PC-9 (cell line): ENCODE data around the gene PLPPR1. TPM values are rescaled to one million over a fixed set of nuclear protein-coding genes. Genes with fewer than 3 reads are reported as not detected.

ENCODE experiments used
- BruUV-seq: library from RNA; stranded (reverse); fragments of 400-500 nt; replicated peaks from 2 replicates; lab custom pipeline; 2021; lab: Mats Ljungman, UMichigan
- CTCF ChIA-PET: fragments of 300-600 bp; sonication (Branson Sonifier 250); formaldehyde crosslinking; loops from one replicate; lab custom pipeline; 2022; ENCODE audit warnings: antibody characterized with exemption; lab: Charles Lee
- POLR2A ChIA-PET: fragments of 300-600 bp; sonication (Branson Sonifier 250); formaldehyde crosslinking; loops from one replicate; lab custom pipeline; 2022; ENCODE audit warnings: antibody characterized with exemption; ENCODE audit not compliant: unreplicated experiment; lab: Charles Lee
- DNase-seq, 2 experiments: peaks; one replicate each; pipeline versions ENCODE4 v3.0.0 to v3.0.0-alpha.2; 2015 to 2022; ENCODE audit warnings: mixed read lengths in 1 of 2
- H2AFZ ChIP-seq: fragments of 200-600 bp; sonication (generic); 2 replicates; pipeline ENCODE4 v1.8.1; 2017; ENCODE audit warnings: antibody characterized with exemption
- H3F3A ChIP-seq: fragments of 200-600 bp; sonication (generic); 2 replicates; pipeline ENCODE4 v1.8.1; 2017; ENCODE audit warnings: antibody characterized with exemption, mild to moderate bottlenecking, low read depth; ENCODE audit not compliant: insufficient read depth
- H3K27ac ChIP-seq: fragments of 200-600 bp; sonication (generic); 2 replicates; pipeline ENCODE4 v1.6.1; 2016; ENCODE audit warnings: mixed run types
- H3K27me3 ChIP-seq: fragments of 200-600 bp; sonication (generic); 2 replicates; pipeline ENCODE4 v1.6.1; 2016; ENCODE audit warnings: low read depth, mixed run types; ENCODE audit not compliant: insufficient read depth
- H3K36me3 ChIP-seq: fragments of 200-600 bp; sonication (generic); 2 replicates; pipeline ENCODE4 v1.6.1; 2016; ENCODE audit warnings: low read depth, mixed run types
- H3K4me1 ChIP-seq: fragments of 200-600 bp; sonication (generic); replicated peaks from 2 replicates; pipeline ENCODE4 v1.6.1; 2016; ENCODE audit warnings: mixed run types; ENCODE audit not compliant: insufficient read depth
- H3K4me2 ChIP-seq: fragments of 200-600 bp; sonication (generic); 2 replicates; pipeline ENCODE4 v1.6.1; 2017; ENCODE audit warnings: mixed run types
- H3K4me3 ChIP-seq: fragments of 200-600 bp; sonication (generic); 2 replicates; pipeline ENCODE4 v1.6.1; 2016; ENCODE audit warnings: mixed run types
- H3K79me2 ChIP-seq: fragments of 200-600 bp; sonication (generic); 2 replicates; pipeline ENCODE4 v1.6.1; 2017; ENCODE audit warnings: low read depth, mixed run types
- H3K9me2 ChIP-seq: fragments of 200-600 bp; sonication (generic); 2 replicates; pipeline ENCODE4 v1.8.1; 2017; ENCODE audit warnings: mild to moderate bottlenecking; ENCODE audit not compliant: insufficient read depth
- H3K9me3 ChIP-seq: fragments of 200-600 bp; sonication (generic); 2 replicates; pipeline ENCODE4 v1.8.1; 2016; ENCODE audit warnings: low read depth; ENCODE audit not compliant: insufficient read depth
- H4K20me1 ChIP-seq: fragments of 200-600 bp; sonication (generic); 2 replicates; pipeline ENCODE4 v1.8.1; 2017; ENCODE audit not compliant: insufficient read depth
- EZH2 ChIP-seq: fragments of 200-600 bp; sonication (generic); IDR thresholded peaks from 2 replicates; pipeline ENCODE4 v1.8.0; 2017; ENCODE audit warnings: antibody characterized with exemption, low read depth
- intact Hi-C: fragments of 100-400 bp; cut with micrococcal nuclease; formaldehyde crosslinking; loops from one replicate; pipeline ENCODE4 v1.10.0; 2022; ENCODE audit not compliant: unreplicated experiment
- total RNA-seq: library from RNA; stranded (reverse); gene quantifications from 2 replicates; pipeline ENCODE4 v1.2.3, GENCODE V29; 2021
- TF ChIP-seq, protein P1 (sequence below): fragments of 200-600 bp; sonication (generic); conservative IDR thresholded peaks from 2 replicates; pipeline ENCODE4 v1.6.1; 2017; ENCODE audit warnings: mixed run types, antibody characterized with exemption, mild to moderate bottlenecking, moderate library complexity

The PLPPR1 gene
- total RNA-seq, 1 experiment from 2014 or later, result not detected

- TF ChIP-seq, protein P1, sequence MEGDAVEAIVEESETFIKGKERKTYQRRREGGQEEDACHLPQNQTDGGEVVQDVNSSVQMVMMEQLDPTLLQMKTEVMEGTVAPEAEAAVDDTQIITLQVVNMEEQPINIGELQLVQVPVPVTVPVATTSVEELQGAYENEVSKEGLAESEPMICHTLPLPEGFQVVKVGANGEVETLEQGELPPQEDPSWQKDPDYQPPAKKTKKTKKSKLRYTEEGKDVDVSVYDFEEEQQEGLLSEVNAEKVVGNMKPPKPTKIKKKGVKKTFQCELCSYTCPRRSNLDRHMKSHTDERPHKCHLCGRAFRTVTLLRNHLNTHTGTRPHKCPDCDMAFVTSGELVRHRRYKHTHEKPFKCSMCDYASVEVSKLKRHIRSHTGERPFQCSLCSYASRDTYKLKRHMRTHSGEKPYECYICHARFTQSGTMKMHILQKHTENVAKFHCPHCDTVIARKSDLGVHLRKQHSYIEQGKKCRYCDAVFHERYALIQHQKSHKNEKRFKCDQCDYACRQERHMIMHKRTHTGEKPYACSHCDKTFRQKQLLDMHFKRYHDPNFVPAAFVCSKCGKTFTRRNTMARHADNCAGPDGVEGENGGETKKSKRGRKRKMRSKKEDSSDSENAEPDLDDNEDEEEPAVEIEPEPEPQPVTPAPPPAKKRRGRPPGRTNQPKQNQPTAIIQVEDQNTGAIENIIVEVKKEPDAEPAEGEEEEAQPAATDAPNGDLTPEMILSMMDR, result no peak
- no peak for TF ChIP-seq EZH2
- Histone ChIP-seq H3K4me3 (no peak overlapping the region), H3K9me2 (no peaks in the 10 kb centered on the region), H3K4me1 (no peaks in the 10 kb centered on the region), H3K9me3 (no peaks in the 10 kb centered on the region), H2AFZ (no peak overlapping the region), H3K4me2 (no peak overlapping the region), H3K27me3 (no peaks in the 10 kb centered on the region), H4K20me1 (no peaks in the 10 kb centered on the region), H3K79me2 (no peaks in the 10 kb centered on the region), H3F3A (no peaks in the 10 kb centered on the region), H3K36me3 (no peaks in the 10 kb centered on the region), H3K27ac (no peak overlapping the region)
- intact Hi-C loops, result no loop called here
- ChIA-PET CTCF (no interaction called here), POLR2A (no interaction called here)
- DNase-seq, result no peak
- no TSS peak for BruUV-seq
These were observed 198.3 kb downstream of the PLPPR1 start for GRCh38 chr9:101226803-101227202.

- CTCF ChIA-PET, result no interaction called here
These were observed 201.1 kb downstream of the PLPPR1 start for GRCh38 chr9:101229606-101230005.

DNA sequence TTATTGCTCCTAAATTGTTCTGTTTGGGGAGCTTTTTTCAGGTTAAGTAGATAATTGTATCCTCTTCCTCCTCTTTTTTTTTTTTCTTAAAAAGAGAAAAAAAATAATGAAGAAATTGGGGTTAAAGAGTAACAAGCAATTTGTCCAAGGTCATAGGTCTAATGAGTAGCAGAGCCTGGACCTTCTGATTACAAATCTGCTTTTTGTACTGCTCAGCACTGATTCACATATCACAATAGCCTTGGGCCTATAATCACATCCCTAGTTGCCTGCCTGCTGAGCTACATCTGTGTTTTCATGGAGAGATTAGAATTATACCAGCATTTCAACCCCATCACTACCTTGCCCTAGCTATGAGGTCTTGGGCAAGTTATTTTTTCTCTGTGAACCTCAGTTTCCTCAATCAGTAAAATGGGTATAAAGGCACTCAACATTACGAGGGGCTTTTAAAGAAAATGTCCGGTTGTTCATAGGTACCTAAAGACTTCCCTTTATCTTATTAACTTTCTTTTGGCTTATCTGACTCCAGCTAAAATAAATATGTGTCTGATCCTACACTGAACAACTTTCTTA, 204.0 kb downstream of the PLPPR1 start:
- Histone ChIP-seq H3K27ac (no peak overlapping the region), H4K20me1 (no peaks in the 10 kb centered on the region), H3K27me3 (no peaks in the 10 kb centered on the region), H2AFZ (no peak overlapping the region), H3K4me3 (no peak overlapping the region), H3K79me2 (no peaks in the 10 kb centered on the region), H3F3A (no peaks in the 10 kb centered on the region), H3K4me2 (no peak overlapping the region), H3K9me3 (no peaks in the 10 kb centered on the region), H3K4me1 (no peaks in the 10 kb centered on the region), H3K9me2 (no peaks in the 10 kb centered on the region), H3K36me3 (no peaks in the 10 kb centered on the region)
- no peak for DNase-seq
- intact Hi-C loops, result loop anchor here (10.0 kb wide), 1 partner anchor 528 kb away; no protein-coding TSS in a partner anchor
- BruUV-seq, result no TSS peak
- POLR2A ChIA-PET, result no interaction called here
- CTCF ChIA-PET, result interaction anchor here (0.6 kb wide), 1 partner anchor 400 kb away, joined by 3 read pairs; no protein-coding TSS in a partner anchor
- TF ChIP-seq, protein P1, result no peak
- TF ChIP-seq EZH2, result no peak

More at GRCh38 chr9:101229606-101230005, 201.1 kb downstream of the PLPPR1 start:
- Histone ChIP-seq H3K4me2 (no peak overlapping the region), H3K27ac (no peak overlapping the region), H3K9me3 (no peaks in the 10 kb centered on the region), H3K36me3 (no peaks in the 10 kb centered on the region), H3K27me3 (no peaks in the 10 kb centered on the region), H3K4me3 (no peak overlapping the region), H3K4me1 (no peaks in the 10 kb centered on the region), H3K9me2 (no peaks in the 10 kb centered on the region), H2AFZ (no peak overlapping the region), H3K79me2 (no peaks in the 10 kb centered on the region), H4K20me1 (no peaks in the 10 kb centered on the region), H3F3A (no peaks in the 10 kb centered on the region)
- TF ChIP-seq, protein P1, result no peak
- TF ChIP-seq EZH2, result no peak
- POLR2A ChIA-PET, result no interaction called here
- DNase-seq, result no peak
- no TSS peak for BruUV-seq
- intact Hi-C loops, result loop anchor here (10.0 kb wide), 1 partner anchor 525 kb away; no protein-coding TSS in a partner anchor
